Endothelial cell of umbilical vein (primary cell): ENCODE results near the gene XRN2. TPM values are rescaled to one million over a fixed set of nuclear protein-coding genes. Genes with fewer than 3 reads are reported as not detected.

Experiments used
- BruUV-seq: library from RNA; stranded (reverse); fragments of 400-500 nt; replicated peaks from 2 replicates; lab custom pipeline; 2021; lab: Mats Ljungman, UMichigan
- CTCF ChIA-PET: fragments of 300-600, 350-600 bp; sonication (Branson Sonifier 250); formaldehyde crosslinking; loops from one replicate; lab custom pipeline; 2021; ENCODE audit warnings: antibody characterized with exemption, inconsistent platforms; lab: Charles Lee
- POLR2A ChIA-PET: fragments of 300-600, 350-600 bp; sonication (Branson Sonifier 250); formaldehyde crosslinking; loops from one replicate; lab custom pipeline; 2021; ENCODE audit warnings: antibody characterized with exemption, inconsistent platforms; lab: Charles Lee
- DNase-seq: peaks from one replicate; pipeline ENCODE4 v3.0.0-alpha.2; 2011; ENCODE audit warnings: low read depth, low spot score
- FAIRE-seq: peaks from 2 replicates; lab custom pipeline; 2011; peaks lifted over from hg19 to GRCh38; lab: Jason Lieb, UNC
- H2AFZ ChIP-seq: 2 replicates; pipeline ENCODE4 v1.6.0; 2012; ENCODE audit warnings: low read depth, low read length, control low read depth, inconsistent platforms
- H3K27ac ChIP-seq: 2 replicates; pipeline ENCODE4 v1.5.1; 2011; ENCODE audit warnings: low read depth, mild to moderate bottlenecking, control low read depth, low read length, moderate library complexity; ENCODE audit not compliant: insufficient read depth
- H3K27me3 ChIP-seq, 2 experiments: 2 replicates each; pipeline versions ENCODE4 v1.6.0 to v1.6.1; 2011; ENCODE audit warnings: low read length in 2 of 2, mixed read lengths in 1 of 2; ENCODE audit not compliant: control insufficient read depth in 2 of 2, insufficient read depth in 2 of 2
- H3K36me3 ChIP-seq, 2 experiments: 2 replicates in 1 of 2; 3 replicates in 1 of 2; pipeline ENCODE4 v1.5.1; 2011; ENCODE audit warnings: low read length in 2 of 2, mild to moderate bottlenecking in 1 of 2, moderate library complexity in 1 of 2; ENCODE audit not compliant: control insufficient read depth in 2 of 2, insufficient read depth in 2 of 2; ENCODE audit errors: extremely low read depth in 1 of 2
- H3K4me1 ChIP-seq: 3 replicates; pipeline ENCODE4 v1.5.1; 2011; ENCODE audit warnings: mild to moderate bottlenecking, low read length; ENCODE audit not compliant: control insufficient read depth, insufficient read depth; ENCODE audit errors: extremely low read depth
- H3K4me2 ChIP-seq: 2 replicates; pipeline ENCODE4 v1.6.1; 2011; ENCODE audit warnings: low read length, control low read depth, mixed read lengths; ENCODE audit not compliant: insufficient read depth
- H3K4me3 ChIP-seq, 3 experiments: fragments of 200-600 bp in 1 of 3; sonication (generic), shearing (Covaris generic) in 1 of 3; replicated peaks in 1 of 3; 2 replicates each; pipeline ENCODE4 v1.5.1; 2011 to 2016; ENCODE audit warnings: control low read depth in 3 of 3, low read length in 3 of 3, mild to moderate bottlenecking in 2 of 3, inconsistent platforms in 1 of 3, low read depth in 1 of 3, moderate library complexity in 1 of 3; ENCODE audit not compliant: insufficient read depth in 1 of 3
- H3K79me2 ChIP-seq: 2 replicates; pipeline ENCODE4 v1.6.0; 2012; ENCODE audit warnings: low read length, inconsistent platforms; ENCODE audit not compliant: control insufficient read depth, insufficient read depth
- H3K9ac ChIP-seq: replicated peaks from 2 replicates; pipeline ENCODE3; 2011; ENCODE audit warnings: low read length, control low read depth; ENCODE audit not compliant: insufficient read depth; ENCODE audit errors: extremely low read depth
- H3K9me1 ChIP-seq: replicated peaks from 3 replicates; pipeline ENCODE4 v1.6.0; 2011; ENCODE audit warnings: mild to moderate bottlenecking, low read length; ENCODE audit not compliant: control insufficient read depth, insufficient read depth; ENCODE audit errors: extremely low read depth
- H3K9me3 ChIP-seq: replicated peaks from 2 replicates; pipeline ENCODE4 v1.5.1; 2012; ENCODE audit warnings: low read length, inconsistent platforms; ENCODE audit not compliant: control insufficient read depth, insufficient read depth
- H4K20me1 ChIP-seq: replicated peaks from 2 replicates; pipeline ENCODE3; 2011; ENCODE audit warnings: mild to moderate bottlenecking, low read length; ENCODE audit not compliant: control insufficient read depth, insufficient read depth; ENCODE audit errors: extremely low read depth
- CTCF ChIP-seq, 2 donors: IDR thresholded peaks; 1 replicate in 1 of 2; 2 replicates in 1 of 2; pipeline ENCODE4 v1.5.1; 2011; ENCODE audit warnings: low read length in 2 of 2, mild to moderate bottlenecking in 2 of 2, moderate library complexity in 2 of 2, control low read depth in 1 of 2, inconsistent platforms in 1 of 2, low read depth in 1 of 2; ENCODE audit not compliant: insufficient read depth in 1 of 2; ENCODE audit errors: extremely low read depth in 1 of 2
- EZH2 ChIP-seq: IDR thresholded peaks from 2 replicates; pipeline ENCODE4 v1.6.1; 2012; ENCODE audit warnings: borderline replicate concordance, low read depth, mild to moderate bottlenecking, moderate library complexity, low read length, inconsistent platforms; ENCODE audit not compliant: severe bottlenecking
- FOS ChIP-seq: IDR thresholded peaks from 2 replicates; pipeline ENCODE4 v1.6.1; 2011; ENCODE audit warnings: mild to moderate bottlenecking, low read length, moderate library complexity, borderline replicate concordance; ENCODE audit not compliant: insufficient read depth
- JUN ChIP-seq: IDR thresholded peaks from 2 replicates; pipeline ENCODE4 v1.6.1; 2011; ENCODE audit warnings: borderline replicate concordance, low read depth; ENCODE audit not compliant: insufficient read length, insufficient read depth
- MAX ChIP-seq: IDR thresholded peaks from 2 replicates; pipeline ENCODE4 v1.6.1; 2011; ENCODE audit not compliant: insufficient read depth, insufficient read length
- POLR2A ChIP-seq: IDR thresholded peaks from 2 replicates; pipeline ENCODE4 v1.6.1; 2012; ENCODE audit warnings: low read depth, mild to moderate bottlenecking, control low read depth, low read length
- POLR2AphosphoS5 ChIP-seq: IDR thresholded peaks from 2 replicates; pipeline ENCODE4 v1.6.1; 2012; ENCODE audit warnings: low read depth, mild to moderate bottlenecking, control low read depth, low read length, moderate library complexity; ENCODE audit not compliant: insufficient read depth
- dilution Hi-C: fragments of 300-500 bp; cut with MboI; formaldehyde crosslinking; loops from one replicate; pipeline ENCODE4 v1.15.0; 2019; ENCODE audit warnings: low sequenced_read_pairs; ENCODE audit not compliant: extremely low pct_ligation_motif_present
- intact Hi-C: fragments of 100-400 bp; cut with micrococcal nuclease; formaldehyde crosslinking; loops from one replicate; pipeline ENCODE4 v1.10.0; 2022
- polyA plus RNA-seq, 4 experiments: library from polyadenylated mRNA; depleted of rRNA in 3 of 4; stranded (reverse) in 3 of 4; unstranded in 1 of 4; fragments of >200 nt; gene quantifications; 2 replicates each; pipeline versions ENCODE4 v1.2.1 to v1.2.3, GENCODE V29; 2011 to 2012; ENCODE audit warnings: missing spikeins in 1 of 4
- total RNA-seq: library from RNA; stranded (reverse); gene quantifications from 2 replicates; pipeline ENCODE4 v1.2.3, GENCODE V29; 2021

XRN2 gene
- total and polyA plus RNA-seq, 2 donors (not counting 3 experiments of a cell fraction or from before 2014, with no cell fraction given), result 32.3 to 66.6 TPM

- ChIA-PET POLR2A (no interaction called here), CTCF (interaction anchor here (1.1 kb wide), 1 partner anchor 247 kb away, joined by 3 read pairs; no protein-coding TSS in a partner anchor)
- BruUV-seq, result no TSS peak
- no peaks in the 10 kb centered on the region for H3K4me1 ChIP-seq
- H3K27ac ChIP-seq, result no peak overlapping the region
- H4K20me1 ChIP-seq, result no peaks in the 10 kb centered on the region
- H3K9ac ChIP-seq, result no peak overlapping the region
- dilution Hi-C loops, result no loop called here
- no peak for DNase-seq
- TF ChIP-seq POLR2A (no peak), MAX (no peak), FOS (no peak), EZH2 (no peak), JUN (no peak), CTCF (IDR thresholded peaks at IDR 0.05; ENCODE audit: extremely low read depth in 1 of 2, insufficient read depth in 1 of 2, low read depth in 1 of 2, low read length in 2 of 2) (no peak), POLR2AphosphoS5 (no peak)
- H2AFZ ChIP-seq, result no peak overlapping the region
- H3K36me3 ChIP-seq, result no peaks in the 10 kb centered on the region
- H3K4me2 ChIP-seq, result no peak overlapping the region
- intact Hi-C loops, result no loop called here
- FAIRE-seq, result no peak
- no peaks in the 10 kb centered on the region for H3K79me2 ChIP-seq
- no peaks in the 10 kb centered on the region for H3K9me1 ChIP-seq
- H3K4me3 ChIP-seq, result no peak overlapping the region
- H3K27me3 ChIP-seq, result no peaks in the 10 kb centered on the region
- H3K9me3 ChIP-seq, result no peaks in the 10 kb centered on the region
Observed at GRCh38 chr20:21258411-21258810, 44.7 kb upstream of the XRN2 start.
